ENCODE data around the gene AMOTL2. TPM values are rescaled to one million over a fixed set of nuclear protein-coding genes. Genes with fewer than 3 reads are reported as not detected.

The AMOTL2 gene
- polyA plus RNA-seq, 2 of the 4 experiments (the other 2 are of a cell fraction), result 41.1 to 44.1 TPM

- Histone ChIP-seq H3K9me3 (no peaks in the 10 kb centered on the region), H3K4me3 (peak overlapping the region; percentile 58), H3K4me2 (peak overlapping the region; percentile 87), H3K27ac (peak overlapping the region; percentile 97 to 100), H3K4me1 (peaks cover 86% of the 10 kb centered on the region)
- TF ChIP-seq PBX3 (IDR thresholded peaks at IDR 0.05) (no peak), FOXS1 (CRISPR knock-in tag; IDR thresholded peaks at IDR 0.05) (no peak), GATA3 (IDR thresholded peaks at IDR 0.05; ENCODE audit: borderline replicate concordance) (peak; percentile 19; the same call in 1 of the 2 replicates), ZFP36 (IDR thresholded peaks at IDR 0.05; ENCODE audit: borderline replicate concordance, partially characterized antibody) (peak; percentile 87), HEYL (CRISPR knock-in tag; IDR thresholded peaks at IDR 0.05) (no peak), POLR2A (IDR thresholded peaks at IDR 0.05; ENCODE audit: low read length) (0 out of 2 replicates have a peak, but pooled peaks have one; percentile 10), JUN (IDR thresholded peaks at IDR 0.05) (peak; percentile 10 to 47; a peak in 1 of 5 replicates)
- ChIA-PET CTCF (interaction anchor here (0.6 to 16.1 kb wide), 6 partner anchors 10 to 167 kb away, joined by 3 to 438 read pairs (median 14); partner anchors contain the start of genes AMOTL2, ANAPC13 and CEP63), POLR2A (interaction anchor here (0.7 to 3.9 kb wide), 12 partner anchors 9 to 163 kb away, joined by 3 to 49 read pairs (median 7); partner anchors contain the start of gene AMOTL2)
- FAIRE-seq (no peak), DNase-seq (ENCODE audit: low read depth in 1 of 2, low spot score in 1 of 2) (no peak), ATAC-seq (peak in 1 of 2 experiments; percentile 6; a peak in 3 of 6 replicates)
- WGBS (ENCODE audit: missing lambda C conversion rate), result 30% methylated on average over 11 of the region's 11 CpGs
Observed at GRCh38 chr3:134313847-134314587, 60.2 kb downstream of the AMOTL2 start.

- peak in 1 of 2 experiments; percentile 73 for DNase-seq (ENCODE audit: low read depth in 1 of 2, low spot score in 1 of 2)
- FAIRE-seq, result no peak
- ChIA-PET POLR2A (interaction anchor here (0.5 to 3.9 kb wide), 15 partner anchors 10 to 173 kb away, joined by 3 to 49 read pairs (median 5); partner anchors contain the start of genes AMOTL2, ANAPC13 and CEP63), CTCF (interaction anchor here (0.9 to 16.1 kb wide), 10 partner anchors 13 to 180 kb away, joined by 3 to 438 read pairs (median 5); partner anchors contain the start of genes AMOTL2, ANAPC13 and CEP63)
- WGBS (ENCODE audit: missing lambda C conversion rate), result under 1% methylated on average over 14 of the region's 74 CpGs
- peaks cover 92% of the 10 kb centered on the region for H3K4me1 ChIP-seq
- ATAC-seq, result peak; percentile 68 to 77
- peak overlapping the region; percentile 58 for H3K4me3 ChIP-seq
- peak overlapping the region; percentile 97 to 100 for H3K27ac ChIP-seq
- H3K4me2 ChIP-seq, result peak overlapping the region; percentile 87
- H3K9me3 ChIP-seq, result no peaks in the 10 kb centered on the region
- TF ChIP-seq RFX5 (IDR thresholded peaks at IDR 0.05) (no peak), ZNF302 (CRISPR knock-in tag; IDR thresholded peaks at IDR 0.05) (no peak), REST (IDR thresholded peaks at IDR 0.05) (no peak), JUN (IDR thresholded peaks at IDR 0.05) (peak; percentile 45 to 94; a peak in 4 of 5 replicates), MAX (IDR thresholded peaks at IDR 0.05) (peak; percentile 30; the same call in 1 of the 2 replicates), SREBF2 (IDR thresholded peaks at IDR 0.05) (no peak), KDM1A (IDR thresholded peaks at IDR 0.05; ENCODE audit: low read depth) (no peak), PBX3 (IDR thresholded peaks at IDR 0.05) (no peak), BCL3 (IDR thresholded peaks at IDR 0.05) (0 out of 3 replicates have a peak, but pooled peaks have one; percentile 63), MYC (IDR thresholded peaks at IDR 0.05; ENCODE audit: borderline replicate concordance, low read length) (no peak), CEBPB (IDR thresholded peaks at IDR 0.05) (no peak), RAD21 (conservative IDR thresholded peaks at IDR 0.05 in 1 of 2, IDR thresholded peaks at IDR 0.05 in 1 of 2) (peak in 1 of 2 experiments; percentile 68; a peak in 3 of 5 replicates), JUNB (IDR thresholded peaks at IDR 0.05) (no peak), HMGXB4 (CRISPR knock-in tag; IDR thresholded peaks at IDR 0.05; ENCODE audit: borderline replicate concordance) (no peak), POLR2AphosphoS2 (conservative IDR thresholded peaks at IDR 0.05; ENCODE audit: low read length) (no peak), GATA3 (IDR thresholded peaks at IDR 0.05; ENCODE audit: borderline replicate concordance) (peak; percentile 7; the same call in 1 of the 2 replicates), EHF (CRISPR knock-in tag; IDR thresholded peaks at IDR 0.05) (no peak), PHF8 (IDR thresholded peaks at IDR 0.05; ENCODE audit: borderline replicate concordance, low read depth) (peak; percentile 55; the same call in 1 of the 2 replicates), POLR2A (IDR thresholded peaks at IDR 0.05; ENCODE audit: low read length) (peak; percentile 77)
Observed at GRCh38 chr3:134312873-134313846, 61.1 kb downstream of the AMOTL2 start.
